ENCODE measurements around the gene ZNF598.

Gene ZNF598

DNA sequence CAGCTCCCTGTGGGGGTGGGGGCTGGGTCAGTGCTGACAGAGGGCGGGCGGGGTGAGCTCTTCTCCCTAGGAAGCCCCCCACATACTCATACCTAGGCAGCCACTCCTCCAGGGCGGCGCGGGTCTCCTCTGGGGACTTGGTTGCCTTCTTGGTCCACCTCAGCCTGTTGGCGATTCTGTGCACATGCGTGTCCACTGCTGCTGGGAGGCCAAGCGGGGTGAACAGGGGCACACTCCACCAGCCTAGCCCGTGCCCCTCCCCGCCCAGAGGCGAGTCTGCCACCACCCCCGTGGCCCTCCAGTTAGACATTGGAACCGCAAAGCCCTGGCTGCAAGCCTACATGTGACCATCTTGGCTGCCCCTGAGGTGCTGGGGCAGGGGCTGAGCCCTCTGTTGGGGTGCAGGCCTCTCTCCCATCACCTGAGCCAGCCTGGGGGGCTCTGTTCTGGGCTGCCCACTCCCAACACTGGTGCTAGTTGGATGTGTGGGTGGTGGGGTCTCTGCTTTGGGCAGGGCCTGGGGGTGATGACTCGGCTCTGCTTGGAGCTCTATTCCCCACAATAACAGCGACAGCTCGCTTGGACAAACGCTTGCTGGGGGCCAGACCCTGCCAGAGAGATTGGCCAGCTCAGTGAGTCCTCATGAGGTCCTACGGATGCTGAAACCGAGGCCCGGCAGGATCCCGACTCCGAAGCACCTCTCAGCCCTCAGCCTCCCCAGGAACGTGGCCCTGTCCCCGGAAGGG lies 30.6 kb upstream of the ZNF598 start:
- WGBS, 2 experiments, result 94 to 95% methylated on average over 24 of the region's 24 CpGs

DNA sequence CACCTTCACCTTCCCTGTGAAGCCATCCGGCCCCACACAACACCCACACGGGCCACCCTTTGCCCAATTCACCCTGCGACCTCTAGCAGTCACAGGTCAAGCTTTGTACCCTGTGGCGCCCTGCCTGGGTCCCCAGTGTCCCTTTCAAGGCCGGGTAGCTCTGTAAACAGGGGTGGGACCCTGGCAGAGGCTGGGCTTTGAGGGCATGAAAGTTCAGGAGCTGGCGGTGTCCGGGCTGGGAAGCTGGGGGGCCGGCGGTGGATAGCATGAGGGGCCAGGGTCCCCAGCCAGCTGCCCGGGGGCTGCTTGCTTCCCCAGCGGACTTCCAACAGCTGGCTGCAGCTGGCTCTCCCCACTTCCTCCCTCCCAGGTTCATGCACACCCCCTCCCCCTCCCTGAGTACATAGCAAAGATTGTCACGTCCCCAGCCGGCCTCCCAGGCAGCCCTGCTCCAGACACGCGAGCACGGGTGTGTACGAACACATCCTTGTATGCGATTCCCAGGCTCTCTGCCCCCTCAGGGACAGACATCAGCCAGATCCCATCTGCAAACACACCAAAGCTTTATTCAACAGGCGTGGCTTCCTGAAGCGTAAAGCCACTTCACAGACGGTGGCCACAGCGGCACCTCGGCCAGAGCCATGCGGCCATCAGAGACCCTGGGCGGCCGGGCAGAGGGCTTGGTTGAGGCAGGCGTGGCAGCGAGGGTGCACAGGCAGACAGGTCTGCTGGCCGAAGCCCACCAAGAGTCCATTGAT lies 29.8 kb upstream of the ZNF598 start:
- H3K4me1 ChIP-seq (ENCODE audit: control insufficient read depth, insufficient read depth, low read length), result peaks cover 8% of the 10 kb centered on the region
- H3K9me3 ChIP-seq (ENCODE audit: control insufficient read depth, low read length), result no peaks in the 10 kb centered on the region
- no peaks in the 10 kb centered on the region for H3K36me3 ChIP-seq (ENCODE audit: control insufficient read depth, insufficient read depth, low read length)
- no peaks in the 10 kb centered on the region for H3K27me3 ChIP-seq (ENCODE audit: control insufficient read depth, insufficient read depth, low read length, poor library complexity, severe bottlenecking)
- no peak overlapping the region for H3K4me3 ChIP-seq (ENCODE audit: insufficient read depth, low read depth, low read length)
- H3K27ac ChIP-seq (ENCODE audit: insufficient read depth, low read depth, low read length, poor library complexity, severe bottlenecking), result no peak overlapping the region
- WGBS, 2 experiments, result 90 to 91% methylated on average over 29 of the region's 29 CpGs

More for the DNA sequence above, 30.6 kb upstream of the ZNF598 start:
- no peak overlapping the region for H3K27ac ChIP-seq (ENCODE audit: insufficient read depth, low read depth, low read length, poor library complexity, severe bottlenecking)
- no peaks in the 10 kb centered on the region for H3K27me3 ChIP-seq (ENCODE audit: control insufficient read depth, insufficient read depth, low read length, poor library complexity, severe bottlenecking)
- H3K9me3 ChIP-seq (ENCODE audit: control insufficient read depth, low read length), result no peaks in the 10 kb centered on the region
- H3K4me3 ChIP-seq (ENCODE audit: insufficient read depth, low read depth, low read length), result no peak overlapping the region
- no peaks in the 10 kb centered on the region for H3K36me3 ChIP-seq (ENCODE audit: control insufficient read depth, insufficient read depth, low read length)
- H3K4me1 ChIP-seq (ENCODE audit: control insufficient read depth, insufficient read depth, low read length), result peaks cover 5% of the 10 kb centered on the region

DNA sequence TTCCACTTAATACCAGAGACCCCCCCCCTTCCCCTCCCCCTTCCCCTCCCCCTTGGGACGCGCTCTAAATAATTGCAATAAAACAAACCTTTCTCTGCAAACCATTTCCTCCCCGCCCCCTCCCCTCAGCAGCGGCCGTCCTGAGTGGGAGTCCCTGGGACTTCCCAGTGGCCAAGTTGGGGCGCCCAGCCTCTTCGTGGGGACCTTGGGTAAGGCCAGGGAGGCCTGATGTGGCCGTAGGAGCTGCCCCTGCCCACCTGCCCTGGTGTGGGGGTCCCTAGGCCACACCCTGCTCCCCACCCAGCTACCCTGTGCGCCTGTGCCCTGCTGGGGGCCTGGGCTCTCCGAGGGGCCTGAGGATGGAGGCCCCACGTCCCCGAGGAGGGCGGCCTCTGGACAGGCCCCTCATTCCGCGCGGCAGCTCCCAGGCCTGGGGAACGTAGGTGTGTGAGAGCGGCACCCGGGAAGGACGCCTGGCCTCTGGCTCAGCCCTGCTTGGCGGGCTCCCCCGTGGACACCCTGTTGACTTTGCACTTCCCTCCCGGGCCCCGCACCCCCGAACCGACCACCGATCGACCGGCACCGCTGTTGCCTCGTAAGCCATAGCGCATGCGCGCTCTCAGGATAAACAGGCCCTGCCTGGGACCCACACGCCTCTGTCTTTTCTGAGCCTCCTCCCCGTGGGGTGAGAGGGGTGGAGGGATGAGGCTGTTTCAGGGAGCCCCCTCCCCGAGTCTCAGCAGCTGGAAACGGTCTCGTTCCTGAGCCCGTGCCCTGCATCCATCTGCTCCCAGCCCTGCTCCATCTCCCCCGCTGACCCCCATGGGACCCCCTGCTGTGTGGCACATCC lies 29.0 kb upstream of the ZNF598 start:
- 94% methylated on average over 39 to 41 of the region's 41 CpGs for WGBS, 2 experiments
- Histone ChIP-seq H3K4me3 (ENCODE audit: insufficient read depth, low read depth, low read length) (no peak overlapping the region), H3K27ac (ENCODE audit: insufficient read depth, low read depth, low read length, poor library complexity, severe bottlenecking) (no peak overlapping the region), H3K4me1 (ENCODE audit: control insufficient read depth, insufficient read depth, low read length) (peaks cover 13% of the 10 kb centered on the region), H3K27me3 (ENCODE audit: control insufficient read depth, insufficient read depth, low read length, poor library complexity, severe bottlenecking) (no peaks in the 10 kb centered on the region), H3K9me3 (ENCODE audit: control insufficient read depth, low read length) (no peaks in the 10 kb centered on the region), H3K36me3 (ENCODE audit: control insufficient read depth, insufficient read depth, low read length) (no peaks in the 10 kb centered on the region)

DNA sequence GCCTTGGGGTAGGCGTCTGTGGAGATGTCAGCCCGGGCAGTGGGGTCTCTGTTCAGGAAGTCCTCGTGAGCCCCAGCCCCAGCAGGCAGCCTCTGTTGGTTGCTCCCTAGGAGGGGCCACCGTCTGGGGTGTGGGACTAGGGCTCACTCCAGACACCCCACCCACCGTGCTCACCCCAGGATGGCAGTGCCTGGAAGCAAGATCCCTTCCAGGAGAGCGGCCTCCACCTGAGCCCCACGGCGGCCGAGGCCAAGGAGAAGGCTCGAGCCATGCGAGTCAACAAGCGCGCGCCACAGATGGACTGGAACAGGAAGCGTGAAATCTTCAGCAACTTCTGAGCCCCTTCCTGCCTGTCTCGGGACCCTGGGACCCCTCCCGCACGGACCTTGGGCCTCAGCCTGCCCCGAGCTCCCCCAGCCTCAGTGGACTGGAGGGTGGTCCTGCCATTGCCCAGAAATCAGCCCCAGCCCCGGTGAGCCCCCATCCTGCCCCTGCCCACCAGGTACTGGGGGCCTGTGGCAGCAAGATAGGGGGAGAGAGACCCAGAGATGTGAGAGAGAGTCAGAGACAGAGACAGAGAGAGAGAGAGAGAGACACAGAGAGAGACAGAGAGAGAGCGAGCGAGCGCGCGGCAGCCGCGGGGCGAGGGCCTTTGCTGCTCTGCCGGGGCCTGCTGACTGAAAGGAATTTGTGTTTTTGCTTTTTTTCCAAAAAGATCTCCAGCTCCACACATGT lies 28.2 kb upstream of the ZNF598 start:
- no peaks in the 10 kb centered on the region for H3K36me3 ChIP-seq (ENCODE audit: control insufficient read depth, insufficient read depth, low read length)
- no peaks in the 10 kb centered on the region for H3K27me3 ChIP-seq (ENCODE audit: control insufficient read depth, insufficient read depth, low read length, poor library complexity, severe bottlenecking)
- no peak overlapping the region for H3K27ac ChIP-seq (ENCODE audit: insufficient read depth, low read depth, low read length, poor library complexity, severe bottlenecking)
- 92 to 93% methylated on average over 29 of the region's 29 CpGs for WGBS, 2 experiments
- peaks cover 18% of the 10 kb centered on the region for H3K4me1 ChIP-seq (ENCODE audit: control insufficient read depth, insufficient read depth, low read length)
- no peaks in the 10 kb centered on the region for H3K9me3 ChIP-seq (ENCODE audit: control insufficient read depth, low read length)
- H3K4me3 ChIP-seq (ENCODE audit: insufficient read depth, low read depth, low read length), result no peak overlapping the region

DNA sequence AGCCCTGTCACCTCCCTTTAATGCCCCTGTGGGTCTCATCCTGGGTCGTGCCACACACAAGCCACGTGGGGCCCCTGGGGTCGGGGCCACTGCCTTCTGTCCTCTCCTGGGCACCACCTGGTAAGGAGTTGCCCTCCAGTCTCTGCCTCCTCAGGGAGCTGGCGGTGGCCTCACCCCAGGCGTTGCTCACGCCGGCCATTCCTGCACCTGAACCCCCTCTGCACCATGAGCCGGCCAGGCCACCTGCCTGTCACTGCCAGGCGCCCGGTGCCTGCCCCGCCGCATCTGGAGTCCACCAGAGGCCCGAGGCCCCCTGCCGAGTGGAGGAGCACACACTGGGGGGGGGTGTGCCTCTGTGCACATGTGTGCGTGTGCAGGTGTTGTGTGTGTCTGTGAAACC lies 27.5 kb upstream of the ZNF598 start:
- Histone ChIP-seq H3K27me3 (ENCODE audit: control insufficient read depth, insufficient read depth, low read length, poor library complexity, severe bottlenecking) (no peaks in the 10 kb centered on the region), H3K9me3 (ENCODE audit: control insufficient read depth, low read length) (no peaks in the 10 kb centered on the region), H3K4me3 (ENCODE audit: insufficient read depth, low read depth, low read length) (no peak overlapping the region), H3K36me3 (ENCODE audit: control insufficient read depth, insufficient read depth, low read length) (no peaks in the 10 kb centered on the region), H3K4me1 (ENCODE audit: control insufficient read depth, insufficient read depth, low read length) (peaks cover 18% of the 10 kb centered on the region), H3K27ac (ENCODE audit: insufficient read depth, low read depth, low read length, poor library complexity, severe bottlenecking) (no peak overlapping the region)
- WGBS, 2 experiments, result 94 to 95% methylated on average over 15 of the region's 15 CpGs

DNA sequence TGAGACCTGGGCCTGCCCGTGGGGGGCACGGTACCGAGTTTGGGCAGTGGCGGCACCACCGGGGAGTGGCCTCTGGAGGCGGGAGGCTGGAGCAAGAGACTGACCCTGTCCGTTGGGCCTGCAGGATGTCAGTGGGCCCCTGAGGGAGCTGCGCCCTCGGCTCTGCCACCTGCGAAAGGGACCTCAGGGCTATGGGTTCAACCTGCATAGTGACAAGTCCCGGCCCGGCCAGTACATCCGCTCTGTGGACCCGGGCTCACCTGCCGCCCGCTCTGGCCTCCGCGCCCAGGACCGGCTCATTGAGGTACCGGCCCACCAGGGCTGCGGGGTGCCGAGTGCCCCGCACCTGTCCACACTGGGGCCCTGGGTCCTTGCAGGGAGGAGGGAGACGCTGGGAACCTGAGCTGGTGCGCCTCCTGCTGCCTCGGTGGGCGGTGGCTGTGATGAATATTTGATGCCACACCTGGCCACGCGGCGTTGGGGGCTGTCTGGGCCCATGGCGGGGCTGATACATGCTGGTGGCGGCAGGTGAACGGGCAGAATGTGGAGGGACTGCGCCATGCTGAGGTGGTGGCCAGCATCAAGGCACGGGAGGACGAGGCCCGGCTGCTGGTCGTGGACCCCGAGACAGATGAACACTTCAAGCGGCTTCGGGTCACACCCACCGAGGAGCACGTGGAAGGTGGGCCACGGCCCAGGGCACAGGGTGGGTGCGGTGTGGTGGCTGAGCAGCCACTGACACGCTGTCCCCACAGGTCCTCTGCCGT lies 26.8 kb upstream of the ZNF598 start:
- H3K27ac ChIP-seq (ENCODE audit: insufficient read depth, low read depth, low read length, poor library complexity, severe bottlenecking), result peak overlapping the region; percentile 60
- 95% methylated on average over 47 of the region's 47 CpGs for WGBS, 2 experiments

DNA sequence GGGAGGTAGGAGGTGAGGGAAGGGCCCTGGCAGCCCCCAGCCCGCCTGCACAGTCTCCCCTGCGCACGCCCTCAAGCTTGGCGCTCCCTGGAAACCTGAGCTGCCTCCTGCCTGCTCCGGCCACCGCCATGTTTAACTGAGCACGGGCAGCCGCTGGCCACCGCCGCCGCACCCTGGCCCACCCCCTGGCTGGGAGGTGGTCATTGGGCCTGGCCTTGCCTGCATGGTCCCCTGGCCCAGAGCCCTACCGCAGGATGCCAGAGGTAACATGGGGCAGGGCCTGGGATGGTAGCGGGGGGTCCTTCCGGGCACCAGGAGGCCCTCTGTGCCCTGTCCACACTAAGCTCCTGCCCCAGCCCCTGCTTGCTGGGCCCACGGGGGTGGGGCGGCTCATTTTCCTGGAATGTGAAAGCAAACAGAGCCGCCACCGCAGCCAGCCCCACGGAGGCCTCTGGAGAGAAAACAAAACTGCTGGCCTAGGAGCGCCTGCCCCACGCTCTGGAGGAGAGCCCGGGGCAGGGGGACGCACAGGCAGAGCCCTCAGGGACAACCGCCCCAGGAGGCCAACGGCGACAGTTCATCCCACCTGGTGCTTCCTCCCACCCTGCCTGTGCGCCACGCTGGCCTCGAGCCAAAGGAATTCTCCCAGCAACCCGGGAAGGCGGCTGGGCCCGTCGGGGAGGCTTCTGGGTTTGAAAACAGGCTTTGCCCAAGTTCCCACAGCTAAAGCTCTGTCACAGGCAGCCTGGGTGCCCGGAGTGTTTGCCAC lies 26.0 kb upstream of the ZNF598 start:
- WGBS, 2 experiments, result 80 to 81% methylated on average over 34 of the region's 34 CpGs
- H3K4me3 ChIP-seq (ENCODE audit: insufficient read depth, low read depth, low read length), result no peak overlapping the region
- no peaks in the 10 kb centered on the region for H3K36me3 ChIP-seq (ENCODE audit: control insufficient read depth, insufficient read depth, low read length)
- H3K9me3 ChIP-seq (ENCODE audit: control insufficient read depth, low read length), result no peaks in the 10 kb centered on the region
- no peaks in the 10 kb centered on the region for H3K27me3 ChIP-seq (ENCODE audit: control insufficient read depth, insufficient read depth, low read length, poor library complexity, severe bottlenecking)
- peak overlapping the region; percentile 60 for H3K27ac ChIP-seq (ENCODE audit: insufficient read depth, low read depth, low read length, poor library complexity, severe bottlenecking)
- H3K4me1 ChIP-seq (ENCODE audit: control insufficient read depth, insufficient read depth, low read length), result peaks cover 18% of the 10 kb centered on the region

More for the DNA sequence above, 26.8 kb upstream of the ZNF598 start:
- H3K36me3 ChIP-seq (ENCODE audit: control insufficient read depth, insufficient read depth, low read length), result no peaks in the 10 kb centered on the region
- peaks cover 18% of the 10 kb centered on the region for H3K4me1 ChIP-seq (ENCODE audit: control insufficient read depth, insufficient read depth, low read length)
- no peaks in the 10 kb centered on the region for H3K9me3 ChIP-seq (ENCODE audit: control insufficient read depth, low read length)
- no peaks in the 10 kb centered on the region for H3K27me3 ChIP-seq (ENCODE audit: control insufficient read depth, insufficient read depth, low read length, poor library complexity, severe bottlenecking)
- no peak overlapping the region for H3K4me3 ChIP-seq (ENCODE audit: insufficient read depth, low read depth, low read length)

DNA sequence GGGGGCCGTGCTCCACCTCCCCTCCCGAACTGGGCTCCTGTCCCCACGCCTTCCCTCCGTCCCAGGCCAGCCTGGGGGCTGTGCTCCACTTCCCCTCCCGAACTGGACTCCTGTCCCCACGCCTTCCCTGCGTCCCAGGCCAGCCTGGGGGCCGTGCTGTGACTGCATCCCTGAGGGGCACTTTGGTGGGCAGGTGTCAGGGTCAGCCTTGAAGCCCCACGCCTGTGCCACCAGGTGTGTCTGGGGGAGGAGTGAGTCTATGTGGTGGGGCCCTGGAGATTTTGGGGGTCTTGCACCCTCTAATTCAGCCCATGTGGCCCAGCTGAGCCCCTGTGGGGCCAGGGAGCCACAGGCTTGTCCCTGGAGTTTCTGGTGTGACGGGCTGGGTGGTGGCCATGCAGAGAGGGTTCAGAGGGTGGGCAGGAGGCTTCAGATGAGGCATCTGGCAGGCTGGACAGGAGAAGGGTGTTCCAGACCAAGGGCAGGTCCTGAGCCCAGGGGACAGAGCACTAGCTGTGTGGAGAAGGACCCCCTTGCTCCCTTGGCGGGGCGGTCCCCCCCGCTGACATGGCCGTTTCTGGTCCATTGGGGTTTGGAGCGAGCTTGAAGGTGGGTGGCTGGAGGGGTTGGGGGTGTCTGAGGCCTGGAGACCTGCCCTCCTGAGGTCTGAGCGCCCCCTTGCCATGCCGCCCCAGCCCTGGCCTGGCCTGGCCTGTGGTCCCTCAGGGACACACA lies 25.2 kb upstream of the ZNF598 start:
- no peaks in the 10 kb centered on the region for H3K36me3 ChIP-seq (ENCODE audit: control insufficient read depth, insufficient read depth, low read length)
- H3K9me3 ChIP-seq (ENCODE audit: control insufficient read depth, low read length), result no peaks in the 10 kb centered on the region
- no peak overlapping the region for H3K4me3 ChIP-seq (ENCODE audit: insufficient read depth, low read depth, low read length)
- no peaks in the 10 kb centered on the region for H3K27me3 ChIP-seq (ENCODE audit: control insufficient read depth, insufficient read depth, low read length, poor library complexity, severe bottlenecking)
- H3K4me1 ChIP-seq (ENCODE audit: control insufficient read depth, insufficient read depth, low read length), result peaks cover 18% of the 10 kb centered on the region
- H3K27ac ChIP-seq (ENCODE audit: insufficient read depth, low read depth, low read length, poor library complexity, severe bottlenecking), result no peak overlapping the region
- 91 to 94% methylated on average over 17 of the region's 17 CpGs for WGBS, 2 experiments
